Amniotic epithelial cell (primary cell): Measurements from ENCODE around the gene RBBP4.
A peak's percentile ranks its signal among the peaks of the same experiment; 100 is the strongest.
"Not testable (repeated sequence)": the region's sequence is repeated elsewhere in the genome, so short reads cannot be mapped to it uniquely, and the experiment has no call there.

ENCODE experiments used
- DNase-seq: peaks from one replicate; pipeline ENCODE4 v3.0.0-alpha.2; 2010; ENCODE audit warnings: low read depth

RBBP4 gene

GRCh38 chr1:32693455-32694174 lies 42.6 kb downstream of the RBBP4 start:
- DNase-seq, result no peak

- DNase-seq, result no peak
These were observed 44.3 kb downstream of the RBBP4 start for GRCh38 chr1:32695098-32695904.

GRCh38 chr1:32696041-32696440 lies 45.0 kb downstream of the RBBP4 start:
- no peak for DNase-seq

GRCh38 chr1:32696996-32697395 lies 46.0 kb downstream of the RBBP4 start:
- not testable (repeated sequence) for DNase-seq

- DNase-seq, result no peak
These were observed 50.5 kb downstream of the RBBP4 start for GRCh38 chr1:32701421-32701911.

GRCh38 chr1:32701951-32702598 lies 51.1 kb downstream of the RBBP4 start:
- DNase-seq, result no peak

- DNase-seq, result no peak
These were observed 51.8 kb downstream of the RBBP4 start, which contains the start of gene SYNC for GRCh38 chr1:32702599-32703478. Gene SYNC (minus strand): TSS chr1:32702770. CDS start chr1:32702660, 110 bp downstream.

- DNase-seq, result peak; percentile 90
These were observed 52.7 kb downstream of the RBBP4 start for GRCh38 chr1:32703479-32704291.

- DNase-seq, result no peak
These were observed 54.5 kb downstream of the RBBP4 start for GRCh38 chr1:32705516-32705915.

- DNase-seq, result no peak
These were observed 55.5 kb downstream of the RBBP4 start for GRCh38 chr1:32706491-32706890.

- DNase-seq, result no peak
These were observed 58.1 kb downstream of the RBBP4 start for GRCh38 chr1:32709075-32709474.

GRCh38 chr1:32709476-32709875 lies 58.5 kb downstream of the RBBP4 start:
- no peak for DNase-seq

- DNase-seq, result not testable (repeated sequence)
These were observed 60.2 kb downstream of the RBBP4 start for GRCh38 chr1:32711221-32711620.

- DNase-seq, result no peak
These were observed 62.1 kb downstream of the RBBP4 start for GRCh38 chr1:32713081-32713480.

GRCh38 chr1:32714277-32714676 lies 63.3 kb downstream of the RBBP4 start:
- peak; percentile 7 for DNase-seq

GRCh38 chr1:32715901-32716311 lies 64.9 kb downstream of the RBBP4 start:
- no peak for DNase-seq

GRCh38 chr1:32716312-32717148 lies 65.5 kb downstream of the RBBP4 start:
- DNase-seq, result peak; percentile 49

GRCh38 chr1:32717503-32717902 lies 66.5 kb downstream of the RBBP4 start:
- DNase-seq, result no peak

- DNase-seq, result no peak
These were observed 67.0 kb downstream of the RBBP4 start for GRCh38 chr1:32718036-32718435.

GRCh38 chr1:32718527-32718926 lies 67.5 kb downstream of the RBBP4 start:
- DNase-seq, result no peak
